Effector memory CD4-positive, alpha-beta T cell (primary cell): ENCODE data around the gene C2orf42.
A peak's percentile ranks its signal among the peaks of the same experiment; 100 is the strongest.
"Not testable (repeated sequence)": the region's sequence is repeated elsewhere in the genome, so short reads cannot be mapped to it uniquely, and the experiment has no call there.

Source experiments
- DNase-seq, 3 donors: peaks; one replicate each; pipeline ENCODE4 v3.0.0-alpha.2; 2020
- H3K27ac ChIP-seq: 2 replicates; pipeline ENCODE4 v1.7.0; 2013; ENCODE audit warnings: mild to moderate bottlenecking, low read length, moderate library complexity; ENCODE audit not compliant: insufficient read depth, poor library complexity, severe bottlenecking
- H3K27me3 ChIP-seq: replicated peaks from 2 replicates; pipeline ENCODE4 v1.7.0; 2013; ENCODE audit warnings: mild to moderate bottlenecking, low read length; ENCODE audit not compliant: insufficient read depth, control insufficient read depth, poor library complexity, severe bottlenecking
- H3K36me3 ChIP-seq: 2 replicates; pipeline ENCODE4 v1.7.0; 2013; ENCODE audit warnings: mild to moderate bottlenecking, low read length, moderate library complexity; ENCODE audit not compliant: control insufficient read depth, insufficient read depth
- H3K4me1 ChIP-seq: 2 replicates; pipeline ENCODE4 v1.7.0; 2013; ENCODE audit warnings: low read length, mild to moderate bottlenecking; ENCODE audit not compliant: control insufficient read depth, insufficient read depth, poor library complexity, severe bottlenecking
- H3K4me3 ChIP-seq: 2 replicates; pipeline ENCODE4 v1.7.0; 2013; ENCODE audit warnings: low read length, low read depth, mild to moderate bottlenecking; ENCODE audit not compliant: insufficient read depth, poor library complexity, severe bottlenecking
- H3K9me3 ChIP-seq: 2 replicates; pipeline ENCODE4 v1.7.0; 2013; ENCODE audit warnings: mild to moderate bottlenecking, low read length, moderate library complexity; ENCODE audit not compliant: control insufficient read depth

C2orf42 gene

GRCh38 chr2:70144443-70145143 is 46.2 kb downstream of the C2orf42 start:
- Histone ChIP-seq H3K4me1 (peaks cover 24% of the 10 kb centered on the region), H3K9me3 (no peaks in the 10 kb centered on the region), H3K27ac (peak overlapping the region; percentile 5), H3K27me3 (no peaks in the 10 kb centered on the region), H3K36me3 (no peaks in the 10 kb centered on the region), H3K4me3 (no peak overlapping the region)
- DNase-seq, result no peak

- peak overlapping the region; percentile 97 for H3K27ac ChIP-seq
- peak; percentile 36 to 46 (median 41) for DNase-seq
Observed at GRCh38 chr2:70143314-70144150, 47.3 kb downstream of the C2orf42 start.

GRCh38 chr2:70142590-70143313 is 48.1 kb downstream of the C2orf42 start:
- DNase-seq, result peak; percentile 99 to 100 (median 99)
- no peaks in the 10 kb centered on the region for H3K9me3 ChIP-seq
- H3K4me3 ChIP-seq, result peak overlapping the region; percentile 57
- peak overlapping the region; percentile 97 for H3K27ac ChIP-seq
- peaks cover 34% of the 10 kb centered on the region for H3K4me1 ChIP-seq
- H3K27me3 ChIP-seq, result no peaks in the 10 kb centered on the region
- no peaks in the 10 kb centered on the region for H3K36me3 ChIP-seq

More at GRCh38 chr2:70143314-70144150, 47.3 kb downstream of the C2orf42 start:
- Histone ChIP-seq H3K4me3 (peak overlapping the region; percentile 57), H3K27me3 (no peaks in the 10 kb centered on the region), H3K9me3 (no peaks in the 10 kb centered on the region), H3K36me3 (no peaks in the 10 kb centered on the region), H3K4me1 (peaks cover 29% of the 10 kb centered on the region)

- Histone ChIP-seq H3K27me3 (no peaks in the 10 kb centered on the region), H3K36me3 (no peaks in the 10 kb centered on the region), H3K9me3 (no peaks in the 10 kb centered on the region), H3K4me3 (peak overlapping the region; percentile 53), H3K4me1 (peaks cover 40% of the 10 kb centered on the region), H3K27ac (peak overlapping the region; percentile 97)
- DNase-seq, result no peak
Observed at GRCh38 chr2:70141902-70142589, 48.8 kb downstream of the C2orf42 start.

- Histone ChIP-seq H3K9me3 (no peaks in the 10 kb centered on the region), H3K27me3 (no peaks in the 10 kb centered on the region), H3K36me3 (no peaks in the 10 kb centered on the region), H3K4me3 (peak overlapping the region; percentile 53), H3K4me1 (peaks cover 47% of the 10 kb centered on the region), H3K27ac (peak overlapping the region; percentile 97)
- DNase-seq, result peak; percentile 43 to 55 (median 44)
Observed at GRCh38 chr2:70141212-70141901, 49.5 kb downstream of the C2orf42 start.

- DNase-seq, result no peak
- no peak overlapping the region for H3K4me3 ChIP-seq
- no peaks in the 10 kb centered on the region for H3K36me3 ChIP-seq
- H3K27ac ChIP-seq, result peak overlapping the region; percentile 97
- H3K4me1 ChIP-seq, result peaks cover 52% of the 10 kb centered on the region
- no peaks in the 10 kb centered on the region for H3K27me3 ChIP-seq
- no peaks in the 10 kb centered on the region for H3K9me3 ChIP-seq
Observed at GRCh38 chr2:70140791-70141211, 50.0 kb downstream of the C2orf42 start.

GRCh38 chr2:70134323-70134983 is 56.4 kb downstream of the C2orf42 start:
- DNase-seq, H3K4me3 ChIP-seq, H3K36me3 ChIP-seq, H3K9me3 ChIP-seq, H3K27me3 ChIP-seq: not testable (repeated sequence)
- Histone ChIP-seq H3K4me1 (peaks cover 74% of the 10 kb centered on the region), H3K27ac (peak overlapping the region; percentile 80)

GRCh38 chr2:70133491-70134322 is 57.1 kb downstream of the C2orf42 start:
- no peaks in the 10 kb centered on the region for H3K27me3 ChIP-seq
- H3K4me1 ChIP-seq, result peaks cover 72% of the 10 kb centered on the region
- DNase-seq, result peak in 2 of 3 donors; percentile 51 to 55
- H3K9me3 ChIP-seq, result no peaks in the 10 kb centered on the region
- peak overlapping the region; percentile 80 for H3K27ac ChIP-seq
- peak overlapping the region; percentile 20 for H3K4me3 ChIP-seq
- no peaks in the 10 kb centered on the region for H3K36me3 ChIP-seq
